Vagina (tissue), 2 donors: Measurements from ENCODE around the gene ZFAND2A.

Experiments used
- POLR2A ChIP-seq, 2 donors: fragments of 450-650 bp; IDR thresholded peaks; one replicate each; pipeline ENCODE4 v1.6.1; 2017; ENCODE audit warnings: antibody characterized with exemption in 2 of 2, mild to moderate bottlenecking in 2 of 2, moderate library complexity in 2 of 2
- POLR2AphosphoS5 ChIP-seq, 2 donors: sonication (generic); formaldehyde crosslinking; IDR thresholded peaks; one replicate each; pipeline ENCODE4 v1.9.0; 2017; ENCODE audit warnings: antibody characterized with exemption in 2 of 2, mild to moderate bottlenecking in 2 of 2, low read depth in 1 of 2; ENCODE audit not compliant: insufficient read depth in 1 of 2
- TF ChIP-seq, protein P1 (sequence below), 3 experiments: fragments of 450-650 bp in 2 of 3; fragments of 200-600 bp in 1 of 3; sonication (generic) in 1 of 3; IDR thresholded peaks; one replicate each; pipeline ENCODE4 v1.5.1; 2017 to 2019; ENCODE audit warnings: antibody characterized with exemption in 3 of 3, mild to moderate bottlenecking in 2 of 3, moderate library complexity in 2 of 3

DNA sequence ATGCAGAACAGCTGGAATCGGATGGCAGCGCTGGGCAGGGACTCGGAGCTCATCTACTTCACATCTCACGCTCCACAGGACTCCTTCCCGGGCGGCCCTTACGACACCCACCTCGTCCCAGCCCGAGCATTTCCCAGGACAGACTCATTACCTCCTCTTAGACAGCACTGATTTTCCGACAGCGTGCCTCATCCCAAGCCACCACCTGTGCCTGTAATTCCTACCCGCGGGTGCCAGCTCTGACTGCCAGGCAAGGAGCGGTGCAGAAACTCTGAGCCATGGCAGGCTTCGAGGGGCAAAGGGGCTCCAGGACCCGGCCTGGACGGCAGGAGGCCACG is 46.5 kb downstream of the ZFAND2A start:
- TF ChIP-seq, protein P1, sequence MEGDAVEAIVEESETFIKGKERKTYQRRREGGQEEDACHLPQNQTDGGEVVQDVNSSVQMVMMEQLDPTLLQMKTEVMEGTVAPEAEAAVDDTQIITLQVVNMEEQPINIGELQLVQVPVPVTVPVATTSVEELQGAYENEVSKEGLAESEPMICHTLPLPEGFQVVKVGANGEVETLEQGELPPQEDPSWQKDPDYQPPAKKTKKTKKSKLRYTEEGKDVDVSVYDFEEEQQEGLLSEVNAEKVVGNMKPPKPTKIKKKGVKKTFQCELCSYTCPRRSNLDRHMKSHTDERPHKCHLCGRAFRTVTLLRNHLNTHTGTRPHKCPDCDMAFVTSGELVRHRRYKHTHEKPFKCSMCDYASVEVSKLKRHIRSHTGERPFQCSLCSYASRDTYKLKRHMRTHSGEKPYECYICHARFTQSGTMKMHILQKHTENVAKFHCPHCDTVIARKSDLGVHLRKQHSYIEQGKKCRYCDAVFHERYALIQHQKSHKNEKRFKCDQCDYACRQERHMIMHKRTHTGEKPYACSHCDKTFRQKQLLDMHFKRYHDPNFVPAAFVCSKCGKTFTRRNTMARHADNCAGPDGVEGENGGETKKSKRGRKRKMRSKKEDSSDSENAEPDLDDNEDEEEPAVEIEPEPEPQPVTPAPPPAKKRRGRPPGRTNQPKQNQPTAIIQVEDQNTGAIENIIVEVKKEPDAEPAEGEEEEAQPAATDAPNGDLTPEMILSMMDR (IDR thresholded peaks at IDR 0.05): no peak
- no peak for TF ChIP-seq POLR2AphosphoS5 (IDR thresholded peaks at IDR 0.05; ENCODE audit: insufficient read depth in 1 of 2, low read depth in 1 of 2)
- no peak for TF ChIP-seq POLR2A (IDR thresholded peaks at IDR 0.05)
